GOT3 (cell line): ENCODE results near the gene CHRNB2.

ENCODE experiments used
- DNase-seq: peaks from one replicate; lab custom pipeline; 2025; ENCODE audit warnings: mixed read lengths; lab: John Stamatoyannopoulos, UW

CHRNB2 gene

DNA sequence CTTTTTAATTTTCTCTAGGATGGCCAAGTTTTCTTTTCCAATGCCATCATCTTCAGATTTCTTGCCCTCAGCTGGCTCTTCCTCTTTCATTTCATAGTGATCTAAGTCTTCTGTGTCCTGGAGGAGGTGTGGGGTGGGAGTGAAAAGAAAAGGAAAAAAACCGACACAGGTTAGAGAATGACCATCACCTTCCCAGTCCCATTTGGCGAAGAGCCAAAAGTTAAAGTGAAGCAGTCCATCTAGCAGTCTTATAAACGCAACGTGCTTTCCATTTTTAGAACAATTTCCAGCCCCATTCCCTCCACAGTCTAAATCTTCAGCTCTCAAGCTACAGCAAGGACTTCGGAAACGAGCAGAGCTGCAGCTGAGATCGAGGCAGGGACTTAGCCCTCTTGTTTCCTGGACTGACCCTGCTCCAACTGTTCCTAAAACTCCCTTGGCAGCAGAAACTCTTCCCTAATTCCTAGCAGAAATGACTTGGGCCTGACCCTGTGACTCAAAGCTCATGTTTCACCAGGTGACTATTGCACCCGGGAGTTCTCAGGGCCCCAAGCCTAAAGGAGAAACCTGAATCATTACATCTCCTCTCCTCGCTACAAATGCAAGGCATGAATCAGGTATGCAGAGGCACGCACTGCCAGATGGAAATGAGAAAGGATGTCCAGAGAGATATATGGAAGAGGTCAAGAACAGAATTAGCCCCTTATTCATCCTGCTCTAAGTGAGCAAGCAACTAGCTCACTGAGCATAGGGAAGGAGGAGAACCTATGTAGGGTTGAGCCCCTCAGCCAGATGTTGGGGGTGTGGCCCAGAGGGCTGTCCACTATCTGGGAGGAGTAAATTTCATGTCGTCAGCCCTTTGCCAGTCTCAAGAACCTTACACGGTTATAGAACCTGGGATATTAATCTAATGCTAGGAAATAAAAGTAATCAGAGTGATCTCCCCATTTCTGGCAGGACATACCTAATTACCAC lies 14.2 kb upstream of the CHRNB2 start:
- no peak for DNase-seq

- no peak for DNase-seq
Observed at GRCh38 chr1:154556422-154556821, 11.2 kb upstream of the CHRNB2 start.

GRCh38 chr1:154557248-154557938 lies 10.2 kb upstream of the CHRNB2 start:
- DNase-seq, result no peak

DNA sequence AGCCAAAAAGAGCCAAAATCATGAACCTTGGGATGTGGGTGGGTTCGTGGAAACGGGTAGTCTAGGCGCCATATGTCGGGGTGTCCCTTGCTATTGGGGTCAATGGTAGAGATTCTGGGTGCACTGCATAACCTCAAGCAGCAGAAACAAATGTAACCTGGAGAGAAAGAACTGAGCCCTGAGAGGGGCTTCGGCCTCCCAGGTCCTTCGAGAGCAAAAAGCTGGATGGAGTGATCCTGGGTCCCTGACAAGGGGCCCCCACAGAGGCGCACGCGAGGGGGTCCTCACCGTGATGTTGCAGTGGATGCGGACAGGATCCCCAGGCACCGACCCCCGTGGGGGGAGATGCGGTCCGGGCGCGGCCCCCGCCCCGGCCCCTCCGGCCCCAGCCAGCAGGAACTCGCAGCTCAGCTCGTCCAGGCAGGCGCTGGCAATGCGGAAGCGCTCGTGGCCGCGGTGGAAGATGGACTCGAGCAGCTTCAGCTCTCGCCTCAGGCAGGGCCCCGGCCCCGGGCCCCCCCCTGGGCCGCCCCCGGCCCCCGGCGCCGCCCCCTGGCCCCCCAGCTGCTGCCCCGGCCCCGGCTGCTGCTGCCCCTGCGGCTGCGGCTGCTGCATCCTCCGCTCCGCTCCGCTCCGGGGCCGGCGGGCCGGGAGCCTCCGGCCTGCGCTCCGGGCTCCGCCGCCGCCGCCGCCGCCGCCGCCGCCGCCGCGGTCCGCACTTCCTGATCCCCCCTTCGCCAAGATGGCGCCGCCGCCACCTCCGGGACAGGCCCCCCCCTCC lies 9.4 kb upstream of the CHRNB2 start, which contains the start of gene UBE2Q1:
Gene UBE2Q1 (minus strand): TSS at position 724 of the 781 bp plus-strand sequence. CDS start 109 bp downstream, at position 615.
- DNase-seq, result no peak

DNA sequence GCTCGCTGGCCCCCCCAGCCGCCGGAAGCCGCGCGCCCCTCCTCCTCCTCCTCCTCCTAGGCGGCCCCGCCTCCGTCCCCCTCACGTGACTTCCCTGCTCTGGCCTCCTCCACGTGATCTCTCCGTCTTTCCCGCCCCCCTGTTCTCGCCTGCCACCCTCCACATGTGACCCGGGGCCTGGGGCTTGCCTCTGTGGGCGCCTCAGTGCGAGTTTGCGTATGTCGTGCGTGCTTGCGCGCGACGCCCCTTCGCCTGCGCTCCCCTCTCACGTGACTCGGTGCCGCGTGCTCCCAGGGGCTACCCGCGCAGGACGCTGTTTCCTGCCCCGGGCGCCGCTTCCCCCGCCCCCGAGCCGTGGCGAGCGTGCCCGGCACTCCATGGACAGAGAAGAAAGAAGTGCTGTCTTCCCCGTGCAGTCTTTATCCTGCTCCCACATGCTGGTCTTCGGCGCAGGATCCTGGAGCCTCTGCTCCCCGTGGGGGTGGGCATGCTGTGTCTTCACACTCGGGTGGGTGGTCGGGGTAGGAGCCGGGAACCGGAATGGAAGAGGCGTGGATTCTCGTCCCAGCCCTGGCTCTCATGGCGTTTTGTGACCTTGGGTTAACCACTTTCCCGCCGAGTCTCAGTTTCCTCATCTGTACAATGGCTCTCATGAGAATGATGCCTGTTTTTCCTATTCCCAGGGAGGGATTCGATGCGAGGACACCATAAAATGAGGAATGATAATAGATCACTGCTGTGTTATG lies 8.7 kb upstream of the CHRNB2 start:
- peak; percentile 93 for DNase-seq

GRCh38 chr1:154559466-154560044 lies 8.0 kb upstream of the CHRNB2 start:
- DNase-seq, result peak; percentile 40

GRCh38 chr1:154565876-154566275 lies 1.7 kb upstream of the CHRNB2 start:
- no peak for DNase-seq

DNA sequence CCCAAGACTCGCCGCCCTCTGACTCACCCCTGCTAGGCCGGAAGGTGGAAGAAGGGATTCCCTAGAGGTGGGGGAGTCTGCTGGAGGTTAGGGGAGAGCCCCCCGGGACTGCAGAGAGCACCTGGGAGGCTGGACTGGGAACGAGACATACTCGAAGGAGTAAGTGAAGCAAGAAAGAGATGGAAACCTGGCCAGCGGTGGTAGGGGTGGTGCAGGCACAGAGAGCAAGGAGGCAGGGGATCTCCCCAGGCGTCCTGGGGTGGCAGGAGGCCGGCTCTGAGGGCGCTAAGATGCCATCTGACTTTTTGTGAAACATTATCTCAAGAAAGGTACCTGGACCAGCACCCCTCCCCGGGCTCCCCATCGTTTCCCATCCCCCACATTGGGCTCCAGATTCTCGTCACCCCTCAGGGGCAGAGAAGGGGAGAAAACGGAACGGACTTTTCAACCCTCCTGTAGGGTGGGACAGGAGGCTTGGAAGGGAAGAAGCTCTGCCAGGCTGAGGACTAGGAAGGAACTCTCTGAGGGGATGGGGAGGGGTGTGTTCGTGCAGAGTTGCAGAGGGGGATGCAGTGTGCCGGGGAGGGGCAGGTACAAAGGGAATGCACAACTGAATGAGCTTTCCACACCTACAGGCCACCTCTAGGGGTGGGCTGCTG lies 708 bp downstream of the CHRNB2 start:
- no peak for DNase-seq

DNA sequence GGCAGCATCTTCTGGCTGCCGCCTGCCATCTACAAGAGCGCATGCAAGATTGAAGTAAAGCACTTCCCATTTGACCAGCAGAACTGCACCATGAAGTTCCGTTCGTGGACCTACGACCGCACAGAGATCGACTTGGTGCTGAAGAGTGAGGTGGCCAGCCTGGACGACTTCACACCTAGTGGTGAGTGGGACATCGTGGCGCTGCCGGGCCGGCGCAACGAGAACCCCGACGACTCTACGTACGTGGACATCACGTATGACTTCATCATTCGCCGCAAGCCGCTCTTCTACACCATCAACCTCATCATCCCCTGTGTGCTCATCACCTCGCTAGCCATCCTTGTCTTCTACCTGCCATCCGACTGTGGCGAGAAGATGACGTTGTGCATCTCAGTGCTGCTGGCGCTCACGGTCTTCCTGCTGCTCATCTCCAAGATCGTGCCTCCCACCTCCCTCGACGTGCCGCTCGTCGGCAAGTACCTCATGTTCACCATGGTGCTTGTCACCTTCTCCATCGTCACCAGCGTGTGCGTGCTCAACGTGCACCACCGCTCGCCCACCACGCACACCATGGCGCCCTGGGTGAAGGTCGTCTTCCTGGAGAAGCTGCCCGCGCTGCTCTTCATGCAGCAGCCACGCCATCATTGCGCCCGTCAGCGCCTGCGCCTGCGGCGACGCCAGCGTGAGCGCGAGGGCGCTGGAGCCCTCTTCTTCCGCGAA lies 3.8 kb downstream of the CHRNB2 start:
- DNase-seq, result no peak

GRCh38 chr1:154571964-154572288 lies 4.3 kb downstream of the CHRNB2 start:
- DNase-seq, result no peak

- DNase-seq, result no peak
Observed at GRCh38 chr1:154572468-154573167, 5.0 kb downstream of the CHRNB2 start.

DNA sequence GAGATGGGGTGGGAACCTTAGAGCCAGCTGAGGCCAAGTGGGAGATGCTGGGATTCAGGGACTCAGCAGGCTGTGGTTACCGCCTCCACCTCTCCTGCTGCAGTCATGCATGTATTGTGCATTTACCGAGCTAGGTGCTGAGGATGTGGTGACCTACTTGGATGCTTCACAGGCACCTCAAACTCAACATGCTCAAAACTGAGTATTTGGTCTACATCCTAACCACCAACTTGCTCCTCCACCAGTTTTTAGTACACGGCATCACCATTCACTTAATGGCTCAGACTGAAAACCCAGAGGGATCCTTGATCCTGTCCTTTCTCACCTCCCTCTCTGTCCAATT lies 5.6 kb downstream of the CHRNB2 start:
- no peak for DNase-seq

GRCh38 chr1:154574716-154575115 lies 7.1 kb downstream of the CHRNB2 start:
- no peak for DNase-seq

DNA sequence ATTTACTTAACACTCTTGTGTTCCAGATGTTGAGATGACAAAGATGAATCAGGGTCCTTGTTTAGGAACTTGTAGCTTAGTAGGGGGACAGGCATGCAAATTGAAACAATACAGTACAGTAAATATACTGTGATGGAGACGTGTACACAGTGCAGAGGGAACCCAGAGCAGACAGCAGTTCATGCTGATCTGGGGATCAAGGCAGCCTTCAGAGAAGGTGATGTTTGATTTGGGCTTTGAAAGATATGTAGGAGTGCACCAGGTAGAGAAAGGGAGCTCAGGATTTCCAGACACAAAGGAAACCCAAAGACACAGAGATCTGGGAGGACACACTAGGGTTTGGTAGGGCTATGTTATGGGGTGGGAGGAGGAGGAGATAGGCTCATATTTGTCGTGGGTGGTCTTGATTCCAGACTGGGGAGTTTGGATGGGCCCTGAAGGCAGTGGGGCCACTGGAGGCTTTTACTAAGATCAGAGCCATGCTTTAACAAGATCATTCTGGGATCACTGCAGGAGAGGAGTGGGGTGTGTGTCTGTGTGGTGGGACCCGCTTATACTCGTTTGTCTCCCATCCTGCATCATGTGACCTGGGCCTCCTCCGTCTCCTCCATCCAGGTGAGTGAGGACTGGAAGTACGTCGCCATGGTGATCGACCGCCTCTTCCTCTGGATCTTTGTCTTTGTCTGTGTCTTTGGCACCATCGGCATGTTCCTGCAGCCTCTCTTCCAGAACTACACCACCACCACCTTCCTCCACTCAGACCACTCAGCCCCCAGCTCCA lies 7.8 kb downstream of the CHRNB2 start:
- DNase-seq, result no peak

- DNase-seq, result no peak
Observed at GRCh38 chr1:154575951-154576566, 8.5 kb downstream of the CHRNB2 start.

DNA sequence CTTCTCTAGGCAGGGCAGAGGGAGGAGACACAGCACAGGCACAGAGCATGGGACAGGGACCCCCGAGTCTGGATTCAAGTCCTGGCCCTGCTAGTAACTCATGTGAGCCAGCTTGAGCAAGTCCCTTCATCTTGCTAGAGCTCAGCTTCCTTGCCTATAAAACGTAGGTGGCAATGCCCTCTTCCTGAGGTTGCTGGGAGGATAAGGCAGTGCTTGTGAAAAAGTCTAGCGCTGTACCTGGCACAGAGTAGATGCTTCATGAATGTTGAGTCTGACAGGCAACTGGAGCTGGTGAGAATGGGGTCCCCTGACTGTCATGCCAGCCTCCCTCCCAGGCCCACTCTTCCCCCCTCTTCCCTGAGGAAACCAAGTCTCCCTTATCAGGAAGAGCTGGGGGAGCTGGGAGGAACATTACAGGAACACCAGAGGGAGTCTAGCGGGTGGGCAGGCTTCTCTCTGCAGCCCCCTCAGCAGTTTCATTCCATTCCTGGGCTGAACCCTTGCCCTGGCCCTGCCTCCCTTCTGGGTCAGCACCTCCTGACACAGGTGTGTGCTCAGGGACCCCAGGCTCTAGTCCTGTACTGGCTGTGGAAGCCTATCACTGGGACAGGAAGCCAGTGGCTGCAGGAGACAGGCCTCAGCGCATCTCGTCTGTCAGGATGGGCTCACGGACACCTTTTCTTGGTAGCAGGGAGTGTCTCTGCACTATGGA lies 9.9 kb downstream of the CHRNB2 start:
- no peak for DNase-seq

- DNase-seq, result no peak
Observed at GRCh38 chr1:154578058-154578418, 10.5 kb downstream of the CHRNB2 start.

GRCh38 chr1:154579374-154579773 lies 11.8 kb downstream of the CHRNB2 start:
- no peak for DNase-seq
